ENCODE results near the gene MTMR6.

MTMR6 gene

GRCh38 chr13:25218019-25218418, 69.3 kb downstream of the MTMR6 start:
- H3K27ac ChIP-seq = no peak overlapping the region
- TF ChIP-seq CTCF (conservative IDR thresholded peaks at IDR 0.05) = no peak
- TF ChIP-seq ZFX (IDR thresholded peaks at IDR 0.05) = no peak

DNA sequence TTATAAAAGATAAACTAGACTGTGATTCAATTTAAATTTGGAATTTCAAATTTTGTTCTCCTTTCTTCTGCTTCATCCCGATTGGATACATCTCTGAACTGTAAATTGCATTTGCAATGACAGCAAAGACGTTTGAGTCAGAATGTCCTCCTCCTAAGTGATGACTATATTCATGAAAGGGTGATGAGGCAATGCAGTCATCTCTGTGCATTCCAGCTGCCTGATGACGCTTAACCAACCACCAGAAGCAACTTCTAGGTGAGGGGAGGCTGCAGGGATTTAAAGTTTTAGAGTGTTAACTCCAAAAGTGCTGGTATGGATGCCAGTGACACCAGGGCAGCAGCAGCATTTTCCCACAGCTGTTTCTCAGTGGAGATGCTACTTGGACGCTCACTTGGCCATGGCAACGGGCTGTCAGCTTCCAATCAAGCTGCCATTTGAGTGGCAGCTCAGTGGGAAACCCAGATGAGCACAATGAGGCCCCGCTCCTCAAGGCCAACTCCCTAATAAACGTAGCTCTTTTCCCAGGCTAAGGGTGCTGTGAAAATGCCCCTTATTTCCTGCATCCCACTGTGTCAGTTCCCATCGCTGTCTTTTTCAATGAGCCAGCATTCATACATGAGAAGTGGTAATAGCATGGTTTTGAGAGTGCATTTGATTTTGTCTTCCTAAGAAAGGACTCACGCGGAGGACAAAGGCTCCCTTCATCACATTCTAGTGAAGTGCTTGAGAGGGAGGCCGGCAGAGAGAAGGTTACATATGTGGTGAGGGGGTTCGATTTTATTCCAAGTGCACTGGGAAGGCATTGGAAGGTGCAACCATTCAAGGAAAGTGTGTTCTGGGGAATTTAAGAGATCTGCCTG, 70.0 kb downstream of the MTMR6 start:
- TF ChIP-seq ZFX (IDR thresholded peaks at IDR 0.05) (no peak), CTCF (conservative IDR thresholded peaks at IDR 0.05) (no peak)
- no peak overlapping the region for H3K27ac ChIP-seq

- H3K27ac ChIP-seq = no peak overlapping the region
- TF ChIP-seq ZFX (IDR thresholded peaks at IDR 0.05) = no peak
These were observed 72.1 kb downstream of the MTMR6 start for GRCh38 chr13:25215253-25215575.

DNA sequence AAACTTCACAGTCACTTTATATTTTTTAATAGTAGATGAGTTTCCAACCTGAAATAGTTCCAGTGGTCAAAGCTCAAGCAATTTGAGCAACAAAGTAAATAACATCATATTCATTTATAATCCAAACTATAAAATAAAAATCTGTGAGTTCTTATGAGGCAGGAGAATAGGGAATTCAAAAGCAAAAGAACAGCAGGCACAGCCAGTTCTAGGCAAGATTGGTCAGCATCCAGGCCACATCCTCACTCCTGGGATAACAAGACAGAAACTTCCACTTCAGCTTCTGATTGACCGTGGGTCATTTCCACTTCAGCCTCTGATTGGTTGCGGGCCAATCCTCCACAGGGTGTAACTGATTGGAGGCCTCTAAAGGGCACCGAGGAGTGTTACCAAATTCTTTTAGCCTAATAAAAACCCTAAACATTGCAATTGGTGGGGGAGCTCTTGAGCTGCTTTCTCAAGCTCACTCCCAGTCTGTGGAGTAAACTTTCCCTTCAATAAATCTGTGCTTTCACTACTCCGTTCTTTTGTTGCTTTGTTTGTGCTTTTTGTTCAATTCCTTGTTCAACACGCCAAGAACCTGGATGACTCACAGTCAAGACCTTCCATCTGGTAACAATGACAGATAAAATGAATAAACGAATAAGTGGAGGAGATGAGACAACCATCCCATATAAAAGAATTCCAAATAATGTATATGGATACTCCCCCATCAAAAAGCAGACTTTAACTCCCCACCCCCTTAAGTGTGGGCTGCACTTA, 72.6 kb downstream of the MTMR6 start:
- H3K27ac ChIP-seq = no peak overlapping the region
- TF ChIP-seq ZFX (IDR thresholded peaks at IDR 0.05) (no peak), CTCF (conservative IDR thresholded peaks at IDR 0.05) (no peak; the same call in 1 of the 2 replicates)

DNA sequence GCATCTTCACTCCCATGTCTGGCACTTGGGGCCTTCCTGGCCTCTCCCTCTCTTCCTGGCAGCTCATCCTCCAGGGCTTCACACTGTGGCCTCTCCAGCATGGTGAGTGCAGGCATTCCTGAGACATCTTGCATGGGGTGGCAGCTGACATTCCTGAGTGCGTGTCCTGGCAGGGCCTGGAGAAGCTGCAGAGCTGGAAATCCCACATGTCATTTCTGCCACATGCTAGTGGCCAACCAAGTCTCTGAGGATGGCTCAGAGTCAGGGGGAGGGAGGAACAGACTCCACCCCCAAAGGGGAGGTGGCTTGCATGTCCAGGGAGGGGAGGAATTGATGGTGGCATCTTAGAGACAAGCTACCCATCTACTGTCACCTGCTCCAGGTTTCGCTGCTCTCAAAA, 73.6 kb downstream of the MTMR6 start:
- TF ChIP-seq CTCF (conservative IDR thresholded peaks at IDR 0.05) = no peak

DNA sequence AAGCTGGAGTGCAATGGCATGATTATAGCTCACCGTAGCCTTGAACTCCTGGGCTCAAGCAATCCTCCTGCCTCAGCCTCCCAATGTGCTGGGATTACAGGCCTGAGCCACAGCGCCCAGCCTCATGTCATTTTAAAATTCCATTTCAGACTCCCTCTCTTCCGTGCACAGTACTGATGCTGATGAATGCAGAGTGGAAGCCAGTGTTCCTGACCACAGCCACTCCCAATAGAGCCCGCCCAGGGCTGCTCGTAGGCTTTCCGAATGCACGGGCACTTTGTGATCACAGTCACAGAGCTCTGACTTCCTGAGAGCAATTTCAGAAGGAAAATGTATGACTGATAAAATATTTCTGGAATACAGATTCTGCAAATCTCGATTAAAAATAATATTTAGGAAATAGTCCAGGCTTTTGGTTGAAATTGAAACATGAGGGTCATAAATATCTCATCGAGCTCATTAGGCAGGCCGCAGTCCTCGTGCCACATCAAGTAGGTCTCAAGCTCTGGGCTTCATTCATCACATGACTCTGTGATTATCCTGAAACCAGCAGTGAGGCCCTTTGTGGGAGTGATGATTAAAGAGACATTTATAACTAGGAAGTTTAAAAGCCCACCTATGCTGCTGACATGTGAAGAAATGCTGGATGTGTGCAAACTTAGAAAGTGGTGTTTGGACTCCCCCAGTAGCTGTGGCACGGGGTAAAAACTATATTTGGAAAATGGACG, 76.3 kb downstream of the MTMR6 start:
- TF ChIP-seq ZFX (IDR thresholded peaks at IDR 0.05) (no peak), CTCF (conservative IDR thresholded peaks at IDR 0.05) (no peak)

More for the DNA sequence above, 73.6 kb downstream of the MTMR6 start:
- H3K27ac ChIP-seq = no peak overlapping the region

GRCh38 chr13:25207291-25207810, 79.9 kb downstream of the MTMR6 start:
- TF ChIP-seq CTCF (conservative IDR thresholded peaks at IDR 0.05) (no peak), ZFX (IDR thresholded peaks at IDR 0.05) (no peak)
- no peak overlapping the region for H3K27ac ChIP-seq

More for the DNA sequence above, 76.3 kb downstream of the MTMR6 start:
- no peak overlapping the region for H3K27ac ChIP-seq

Data from C4-2B (cell line).